Kidney capillary endothelial cell (primary cell): ENCODE data around the gene ARMC9.
A peak's percentile ranks its signal among the peaks of the same experiment; 100 is the strongest.
"Not testable (repeated sequence)": the region's sequence is repeated elsewhere in the genome, so short reads cannot be mapped to it uniquely, and the experiment has no call there.

Source experiments
- DNase-seq: peaks from one replicate; pipeline ENCODE4 v3.0.0-alpha.2; 2018; ENCODE audit warnings: low spot score

ARMC9 gene

DNA sequence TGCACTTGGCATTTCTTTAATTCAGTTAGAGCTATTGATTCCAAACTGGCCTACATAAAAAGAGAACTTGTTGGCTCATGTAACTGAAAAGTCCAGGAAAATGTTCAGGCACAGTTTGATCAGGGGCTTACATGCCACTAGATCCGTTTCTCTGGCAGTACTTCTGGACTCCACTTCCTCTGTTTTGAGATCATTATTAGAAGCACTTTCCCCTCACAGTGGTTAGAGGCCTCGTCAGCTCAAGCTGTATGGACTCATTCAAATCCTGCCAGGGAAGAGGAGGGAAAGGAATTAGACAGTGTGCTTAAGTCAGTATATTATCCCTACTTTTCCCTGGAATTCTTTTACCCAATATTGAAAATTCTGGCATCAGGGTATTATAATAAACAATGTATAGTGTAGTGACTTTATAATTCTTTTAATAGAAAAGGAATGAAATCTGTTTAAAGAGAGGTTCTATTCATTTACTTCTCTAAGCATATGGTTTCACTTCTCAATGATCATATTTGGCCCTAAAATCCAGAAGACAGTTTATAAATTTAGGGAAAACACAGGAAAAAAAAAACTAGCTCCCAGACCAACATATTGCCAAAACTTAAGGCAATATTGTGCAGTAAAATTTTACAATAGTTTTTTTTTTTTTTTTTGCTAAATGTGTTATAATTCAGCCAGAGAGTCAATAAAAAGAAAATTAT is 92.0 kb downstream of the ARMC9 start:
- no peak for DNase-seq

DNA sequence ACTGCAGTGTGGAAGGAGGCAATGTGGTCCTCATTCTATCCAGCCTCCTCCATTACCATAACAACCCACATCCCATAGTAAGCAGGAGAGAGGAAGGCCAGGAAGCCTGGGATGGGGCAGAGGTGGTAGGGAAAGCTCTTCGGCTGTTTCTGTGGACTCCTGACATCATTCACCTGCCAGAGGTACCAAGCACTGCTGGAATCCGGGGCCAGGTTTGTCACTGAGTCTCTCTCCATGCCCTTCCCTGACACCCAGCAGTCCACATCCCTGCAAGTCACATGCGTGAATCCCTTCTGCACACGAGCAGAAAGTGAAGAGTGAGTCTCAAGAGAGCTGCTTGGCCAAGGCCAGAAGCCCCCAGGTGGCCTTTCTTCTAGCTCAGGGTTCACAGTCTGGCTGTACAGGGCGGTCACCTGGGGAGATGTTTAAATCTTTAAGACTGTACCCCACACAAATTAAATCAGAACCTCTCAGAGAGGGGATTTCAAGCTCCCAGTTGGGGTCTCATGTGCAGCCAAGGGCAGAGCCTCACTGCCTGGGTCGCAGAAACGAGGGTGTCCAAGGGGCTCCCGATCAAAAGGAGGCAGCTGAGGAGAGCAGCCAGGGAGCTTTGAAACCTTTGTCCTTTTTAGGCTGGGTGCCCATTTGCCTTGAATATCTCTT is 94.2 kb downstream of the ARMC9 start:
- DNase-seq, result no peak

DNA sequence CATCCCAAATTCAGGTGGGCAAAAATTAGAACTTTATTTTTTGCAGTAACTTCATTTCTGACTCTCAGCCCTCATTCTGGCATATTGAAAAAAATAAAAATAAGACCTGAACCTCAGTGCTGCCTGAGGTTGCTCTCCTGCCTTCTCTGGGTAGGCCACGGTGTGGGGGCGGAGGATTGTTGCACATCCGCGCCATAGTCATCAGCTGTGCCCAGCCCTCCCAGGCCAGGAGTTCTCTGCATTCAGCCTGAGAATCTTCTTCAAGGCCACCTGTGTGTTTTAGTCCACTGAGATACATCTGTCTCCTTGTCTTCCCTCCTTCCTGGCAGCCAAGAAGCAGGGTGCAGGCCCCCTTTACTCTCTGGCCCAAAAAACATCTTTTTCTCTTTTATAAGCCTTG is 94.7 kb downstream of the ARMC9 start:
- DNase-seq, result no peak

DNA sequence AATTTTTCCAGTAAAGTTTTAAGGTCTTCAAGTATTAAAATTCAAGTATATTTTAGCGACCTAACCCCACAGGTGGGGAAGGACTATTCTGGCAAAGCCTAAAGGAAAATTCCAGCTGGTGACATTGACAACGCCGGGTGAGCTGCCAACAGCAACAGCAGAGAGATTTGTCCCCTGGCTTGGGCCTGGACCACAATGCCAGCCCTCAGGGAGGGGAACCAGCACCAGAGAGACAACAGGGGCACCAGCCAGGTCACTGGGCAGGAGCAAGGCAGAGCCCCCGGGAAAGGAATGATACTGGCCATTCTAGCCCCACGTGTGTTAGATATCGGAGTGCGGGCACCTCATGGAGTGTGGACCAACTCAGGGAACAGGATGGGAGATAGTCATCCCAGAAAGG is 95.7 kb downstream of the ARMC9 start:
- DNase-seq, result no peak

DNA sequence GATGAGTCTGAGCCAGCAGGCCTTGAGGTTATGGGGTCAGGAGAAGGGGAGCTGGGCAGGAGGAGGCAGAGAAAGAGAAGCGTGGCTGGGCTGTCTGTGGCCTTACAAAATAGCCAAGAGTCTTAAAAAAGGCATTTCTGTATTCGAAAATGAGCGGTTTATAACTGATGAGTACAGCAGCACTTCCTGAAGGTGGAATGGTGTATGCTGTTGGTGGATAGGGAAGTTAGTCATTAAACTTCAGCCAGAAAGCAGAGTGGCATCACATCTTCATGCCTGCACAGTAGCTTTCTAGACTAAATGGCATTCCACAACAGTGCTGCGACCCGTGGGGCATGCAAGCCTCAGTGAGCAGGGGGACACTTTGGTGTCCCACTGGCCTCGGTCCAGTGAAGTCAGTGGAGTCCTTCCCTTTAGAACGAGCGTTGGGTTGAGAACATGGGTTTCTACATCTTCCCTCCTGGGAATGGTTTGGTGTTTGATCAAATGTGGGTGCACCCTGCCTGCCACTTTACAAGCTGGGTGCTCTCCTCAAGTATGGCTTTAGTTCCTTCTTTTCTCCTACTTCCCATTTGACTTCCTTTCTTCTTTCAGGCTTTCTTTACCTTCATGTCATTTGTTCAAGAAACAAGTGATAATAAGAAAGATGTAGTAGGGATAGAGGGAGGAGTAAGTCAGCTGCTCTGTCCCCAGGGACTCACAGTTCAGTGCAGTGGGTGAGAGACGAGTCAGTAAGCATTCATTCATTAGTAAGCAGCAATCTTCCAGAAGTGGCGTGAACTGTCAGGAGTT is 96.3 kb downstream of the ARMC9 start:
- no peak for DNase-seq

DNA sequence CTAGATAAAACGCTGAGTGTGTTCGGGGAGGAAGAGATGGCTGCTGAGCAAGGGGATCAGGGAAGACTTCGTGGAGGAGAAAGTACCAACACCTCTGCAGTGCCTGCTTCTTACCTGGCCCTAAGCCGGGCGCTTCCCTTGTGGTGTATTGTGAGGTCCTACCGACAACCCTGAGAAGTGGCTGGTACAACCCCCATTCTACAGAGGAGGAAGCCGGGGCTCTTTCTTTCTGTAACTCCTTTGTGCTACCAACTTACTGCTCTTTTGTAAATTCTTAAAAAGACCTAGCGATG is 96.9 kb downstream of the ARMC9 start:
- DNase-seq, result no peak

DNA sequence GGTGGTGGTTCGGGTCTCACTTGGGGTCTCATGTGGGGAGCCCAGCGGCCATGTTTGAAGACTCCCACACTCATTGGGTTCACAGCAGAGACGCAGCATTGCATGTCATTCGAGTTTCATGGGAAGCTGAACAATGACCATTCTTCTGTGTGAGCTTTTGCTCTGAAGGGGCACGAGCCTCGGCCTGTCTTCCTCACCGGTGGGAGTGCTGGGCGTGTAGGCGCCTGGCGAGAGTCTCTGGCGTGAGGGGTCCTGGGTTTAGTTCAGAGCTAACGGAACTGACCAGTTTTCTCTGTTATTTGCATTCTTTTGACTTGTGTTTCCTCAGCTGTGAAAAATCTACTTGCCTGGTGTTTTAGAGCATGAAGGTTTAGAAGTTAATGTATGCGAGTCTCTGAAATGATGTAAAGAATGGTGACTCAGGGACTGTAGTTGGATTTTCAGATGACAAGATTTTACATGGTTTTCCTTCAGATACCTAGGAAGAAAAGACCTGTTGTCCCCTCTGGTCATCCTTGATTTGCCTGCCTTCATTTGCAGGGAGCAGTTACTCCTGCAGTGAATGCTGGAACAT is 98.1 kb downstream of the ARMC9 start:
- DNase-seq, result no peak

DNA sequence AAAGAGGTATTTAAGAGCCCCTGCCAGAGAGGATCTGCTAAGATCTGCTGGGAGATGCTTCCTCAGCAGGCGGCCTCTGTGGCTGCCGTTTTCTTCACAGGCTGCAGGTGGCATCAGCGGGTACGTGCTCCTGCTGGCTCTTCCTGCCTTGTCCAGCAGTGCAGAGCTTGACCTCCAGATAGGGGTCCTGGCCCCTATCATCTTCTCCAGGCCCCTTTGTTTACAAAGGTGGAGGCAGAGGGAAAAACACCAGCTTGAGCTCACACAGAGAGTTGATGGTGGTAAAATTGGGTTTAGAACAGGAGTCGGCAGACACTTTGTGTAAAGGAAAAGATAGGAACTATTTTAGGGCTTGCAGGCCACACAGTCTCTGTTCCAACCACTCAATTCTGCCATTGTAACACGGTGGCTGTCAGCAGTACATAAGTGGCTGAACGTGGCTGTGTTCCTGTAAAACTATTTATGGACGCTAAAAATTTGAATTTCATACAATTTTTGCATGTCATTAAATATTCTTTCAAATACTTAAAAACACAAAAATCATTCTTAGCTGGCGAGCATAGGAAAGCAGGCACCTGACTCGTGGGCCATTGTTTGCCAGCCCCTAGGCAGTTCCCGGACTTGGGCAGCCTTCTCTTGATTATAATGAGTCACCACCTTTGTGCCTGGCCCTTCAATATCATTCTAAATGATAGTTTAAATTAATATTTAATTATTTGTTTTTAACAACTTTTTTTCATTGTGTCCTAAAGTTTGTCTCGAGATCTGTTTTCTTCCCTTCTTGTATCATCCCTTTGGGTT is 98.9 kb downstream of the ARMC9 start:
- DNase-seq, result peak; percentile 49

DNA sequence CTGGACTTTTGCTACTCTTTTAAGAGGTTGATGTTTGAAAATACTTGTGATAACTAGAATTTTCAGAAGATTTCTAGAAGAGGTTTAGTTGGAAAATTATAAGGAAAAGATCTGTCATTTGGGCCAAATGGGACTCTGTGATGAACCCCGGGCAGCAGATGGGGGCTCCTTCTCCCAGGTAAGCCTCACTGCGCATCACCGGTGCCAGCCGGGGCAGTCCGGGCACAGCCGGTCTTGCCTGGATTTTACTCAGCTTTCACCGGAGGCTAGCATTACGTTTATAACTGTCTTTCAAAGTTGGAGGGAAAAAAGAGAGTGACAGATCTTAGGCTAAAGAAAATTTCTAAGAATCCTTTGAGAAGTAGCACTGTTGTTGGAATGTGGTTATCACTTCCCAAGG is 99.7 kb downstream of the ARMC9 start:
- DNase-seq, result no peak

DNA sequence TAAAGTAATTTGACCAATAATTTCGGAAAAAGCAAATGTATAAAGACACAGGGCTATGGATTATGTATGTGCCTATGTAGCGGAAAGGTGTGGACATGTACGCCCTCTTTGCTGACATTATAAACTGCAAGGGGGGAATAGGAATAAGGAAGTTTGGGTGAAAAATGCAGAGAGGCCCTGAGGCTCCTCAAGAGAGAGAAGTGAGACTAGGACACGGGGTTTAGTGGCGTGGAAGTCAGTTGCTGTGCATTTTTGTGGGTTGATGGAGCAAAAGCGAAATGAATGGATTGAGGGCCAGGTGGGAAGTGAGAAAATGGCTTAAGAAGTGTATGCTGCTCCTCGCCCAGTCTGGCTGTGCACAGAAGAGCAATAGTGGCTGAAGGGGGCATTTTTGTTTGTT is 100.8 kb downstream of the ARMC9 start:
- DNase-seq, result no peak

DNA sequence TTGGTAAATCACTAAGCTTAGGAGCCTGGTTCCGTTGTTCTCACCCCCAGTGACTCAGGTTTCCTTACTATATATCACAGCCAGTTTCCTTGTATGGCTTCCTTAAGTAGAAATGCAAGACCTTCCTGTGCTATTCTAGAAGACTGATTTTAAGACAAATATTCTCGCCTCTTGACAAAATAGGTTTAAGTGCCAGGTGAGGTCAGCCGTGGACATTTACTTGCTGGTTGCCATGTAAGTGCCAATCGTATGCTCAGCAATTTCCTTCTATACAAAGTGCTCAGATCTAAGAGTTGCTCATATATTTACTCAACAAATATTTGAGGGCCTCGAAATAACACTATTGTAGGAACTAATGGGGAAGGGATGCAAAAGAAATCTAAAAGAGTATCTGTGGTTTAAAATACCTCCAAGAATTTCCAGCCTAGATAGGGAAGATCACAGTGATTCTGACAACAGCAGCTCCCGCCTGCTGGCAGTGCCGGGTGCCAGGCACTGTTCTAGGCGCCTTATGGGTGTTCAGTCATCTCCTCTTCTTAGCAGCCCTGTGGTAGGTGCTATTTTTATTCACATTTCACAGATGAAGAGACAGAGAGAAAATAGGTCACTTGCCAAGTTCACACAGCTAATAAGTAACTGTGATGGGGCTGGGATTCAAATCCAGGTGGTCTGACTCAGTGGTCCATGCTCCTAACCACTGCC is 101.7 kb downstream of the ARMC9 start:
- DNase-seq, result peak; percentile 69

DNA sequence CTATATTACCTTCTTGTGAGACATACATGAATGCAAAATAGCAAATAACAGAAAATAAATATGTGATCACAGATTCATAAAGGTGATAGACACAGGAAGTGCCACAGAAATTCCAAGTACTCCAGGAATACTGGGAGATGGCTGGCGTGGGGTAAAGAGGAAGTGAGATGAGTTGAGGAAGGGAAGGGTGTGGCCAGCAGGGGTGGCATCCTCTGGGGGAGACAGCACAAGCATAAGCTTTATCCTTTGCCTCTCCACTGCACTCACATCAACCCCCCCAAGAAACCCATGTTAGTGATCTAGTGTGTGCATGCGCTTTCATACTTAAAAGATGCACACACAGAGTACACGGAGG is 102.3 kb downstream of the ARMC9 start:
- no peak for DNase-seq

DNA sequence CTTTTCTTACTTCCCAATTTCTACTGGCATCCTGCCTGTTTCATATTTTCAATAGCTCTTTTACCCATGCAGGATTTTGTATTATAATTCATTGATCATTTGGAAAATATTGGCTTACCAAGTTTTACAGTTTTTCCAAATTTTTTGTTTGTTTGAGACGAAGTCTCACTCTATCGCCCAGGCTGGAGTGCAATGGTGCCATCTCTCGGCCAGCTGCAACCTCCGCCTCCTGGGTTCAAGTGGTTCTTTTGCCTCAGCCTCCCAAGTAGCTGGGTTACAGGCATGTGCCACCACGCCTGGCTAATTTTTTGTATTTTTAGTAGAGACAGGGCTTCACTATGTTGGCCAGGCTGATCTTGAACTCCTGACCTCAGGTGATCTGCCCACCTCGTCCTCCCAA is 105.8 kb downstream of the ARMC9 start:
- not testable (repeated sequence) for DNase-seq

DNA sequence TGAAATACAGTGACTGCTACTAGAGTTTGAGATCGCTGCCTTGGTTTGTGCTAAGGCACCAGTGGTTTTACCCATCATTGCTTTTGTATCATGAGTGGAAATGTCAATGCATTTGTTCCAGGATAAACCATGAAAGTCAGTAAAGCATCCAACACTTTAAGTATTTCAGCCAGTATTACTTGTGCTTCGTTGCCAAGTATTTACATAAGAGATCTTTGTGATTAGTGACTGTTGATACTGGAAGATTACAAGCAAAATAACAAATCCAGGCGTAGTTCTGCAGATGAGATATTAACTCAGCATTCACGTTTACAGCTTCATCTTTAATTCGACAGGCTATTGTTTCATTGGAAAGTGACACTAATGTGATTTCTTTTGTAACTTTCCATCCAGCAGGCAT is 106.8 kb downstream of the ARMC9 start:
- DNase-seq, result no peak

DNA sequence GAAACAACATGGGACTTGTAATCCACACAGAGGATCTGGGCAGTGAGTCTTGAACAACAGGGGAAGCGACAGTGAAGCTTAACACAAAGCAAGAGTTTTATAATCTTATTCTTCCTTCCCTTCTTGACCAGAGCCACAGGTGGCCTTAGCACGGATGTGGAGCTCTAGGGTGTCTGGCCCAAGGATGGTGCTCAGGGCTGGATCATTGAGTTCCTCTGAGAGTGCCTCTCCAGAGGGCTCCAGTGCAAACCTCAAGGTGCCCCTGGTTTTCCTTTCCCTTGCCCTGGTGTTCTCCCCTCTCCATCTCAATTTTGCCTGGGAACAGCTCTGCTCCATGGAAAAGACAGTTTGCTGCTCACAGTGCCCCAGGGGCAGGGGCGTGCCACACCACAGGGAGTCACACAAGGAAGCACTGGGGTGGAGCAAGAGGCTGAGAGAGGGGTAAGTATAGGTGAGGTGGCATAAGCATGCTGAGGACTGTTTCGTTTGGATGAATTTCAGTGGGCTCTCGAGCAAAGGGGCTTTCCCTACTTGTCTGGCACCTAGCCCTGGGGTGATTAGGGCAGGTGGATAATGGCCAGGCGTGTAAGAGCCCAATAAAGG is 108.5 kb downstream of the ARMC9 start:
- DNase-seq, result no peak

DNA sequence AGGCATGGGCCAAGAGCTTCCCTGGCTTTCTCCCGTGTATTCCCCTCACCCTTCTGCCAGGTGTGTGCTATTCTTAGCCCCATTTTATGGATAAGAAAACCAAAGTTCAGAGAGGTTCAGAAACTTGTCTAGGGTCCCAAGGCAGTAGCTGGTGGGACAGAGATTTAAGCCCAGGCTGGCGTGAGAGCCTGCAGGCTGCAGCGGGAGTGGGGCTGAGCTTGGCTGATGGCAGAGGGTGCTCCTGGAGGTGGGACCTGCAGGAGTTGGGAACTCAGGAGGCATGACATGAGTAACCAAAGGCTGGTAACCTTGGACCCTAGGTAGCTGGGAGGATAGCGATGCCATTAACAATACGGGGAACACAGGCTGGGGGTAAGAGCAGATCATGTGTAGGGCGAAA is 109.8 kb downstream of the ARMC9 start:
- no peak for DNase-seq

DNA sequence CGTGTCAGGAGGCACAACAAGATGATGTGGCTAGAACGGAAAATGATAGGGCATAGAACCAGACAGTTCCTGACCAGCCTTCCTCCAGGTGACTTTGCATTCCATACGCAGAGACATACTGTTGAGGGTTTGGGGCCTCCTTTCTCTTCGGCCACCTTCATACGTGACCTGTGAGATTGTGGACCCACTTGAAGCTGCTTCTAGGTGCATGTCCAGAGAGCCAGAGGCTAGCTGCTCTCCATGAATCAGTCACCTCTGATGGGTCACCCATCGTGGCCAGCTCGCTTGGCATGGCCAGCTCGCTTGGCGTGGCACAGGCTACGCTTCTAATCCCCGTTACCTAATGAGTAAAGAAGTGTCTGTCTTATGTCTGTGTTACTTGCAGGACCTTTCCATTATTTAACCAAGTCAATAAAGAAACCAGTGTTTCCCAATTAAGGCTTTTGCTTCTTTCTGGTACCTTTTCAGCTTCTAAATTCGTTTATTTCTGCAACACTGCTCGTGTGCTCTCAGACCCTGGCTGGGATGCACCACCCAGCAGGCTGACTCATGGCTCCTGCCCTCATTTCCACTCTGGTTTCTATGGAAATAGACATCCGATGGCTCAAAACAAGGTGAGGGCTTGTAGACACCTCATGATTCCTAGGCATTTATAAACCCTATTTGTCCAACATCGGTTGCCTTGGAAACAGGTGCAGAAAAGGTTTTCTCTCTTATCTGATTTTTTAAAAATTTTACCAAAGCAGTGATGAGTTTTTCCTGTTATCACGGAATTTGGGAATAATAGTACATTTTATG is 110.4 kb downstream of the ARMC9 start:
- no peak for DNase-seq

DNA sequence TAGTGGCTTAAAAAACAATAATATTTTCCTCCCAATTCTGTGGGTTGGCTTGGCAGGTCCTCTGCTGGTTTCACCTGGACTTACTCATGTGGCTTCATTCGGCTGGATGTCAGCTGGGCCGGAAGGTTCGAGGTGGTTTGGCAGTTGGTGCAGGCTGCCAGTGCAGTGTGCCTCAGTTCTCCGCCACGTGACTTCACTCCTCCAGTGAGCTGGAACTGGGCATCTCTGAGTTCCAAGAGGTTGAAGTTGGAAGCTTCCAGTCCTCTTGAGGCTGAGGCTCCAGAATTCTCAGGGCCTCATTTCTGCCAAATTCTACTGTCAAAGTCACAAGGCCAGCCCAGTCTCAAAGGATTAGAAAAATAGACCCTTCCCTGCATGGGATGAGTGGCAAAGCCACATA is 113.6 kb downstream of the ARMC9 start:
- no peak for DNase-seq

DNA sequence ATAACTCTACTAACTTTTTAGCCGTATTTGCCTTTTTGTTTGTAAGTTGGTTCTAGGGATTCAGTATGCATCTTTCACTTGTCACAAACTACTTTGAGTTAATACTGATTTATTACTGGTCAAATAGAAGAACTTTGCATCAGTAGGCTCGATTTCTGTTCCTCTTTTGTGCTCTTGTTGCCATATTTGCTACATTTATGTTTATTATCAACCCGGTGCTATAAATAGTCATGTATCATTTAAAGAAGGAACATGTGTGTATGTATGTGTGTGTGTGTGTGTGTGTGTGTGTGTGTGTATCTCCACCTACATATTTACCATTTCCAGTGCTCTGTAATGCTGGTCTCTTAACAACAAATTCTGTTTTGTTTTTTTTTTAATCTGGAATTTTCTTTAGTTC is 117.5 kb downstream of the ARMC9 start:
- no peak for DNase-seq

DNA sequence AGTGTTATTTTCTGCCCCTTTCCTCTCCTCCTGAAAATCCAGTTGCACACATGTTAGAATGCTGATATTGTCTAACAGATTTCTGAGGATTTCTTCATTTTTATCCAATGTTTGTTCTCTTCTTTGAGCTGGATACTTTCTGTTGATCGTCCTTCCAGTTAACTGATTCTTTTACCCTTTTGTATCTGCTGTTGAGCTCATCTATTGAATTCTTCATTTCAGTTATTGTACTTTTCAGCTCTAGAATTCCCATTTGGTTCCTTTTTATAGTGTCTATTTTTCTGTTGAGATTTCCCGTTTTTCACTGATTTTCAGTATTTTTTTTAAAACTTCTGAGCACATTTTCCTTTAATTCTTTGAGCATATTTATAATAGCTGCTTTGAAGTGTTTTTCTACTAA is 119.1 kb downstream of the ARMC9 start:
- DNase-seq, result no peak

DNA sequence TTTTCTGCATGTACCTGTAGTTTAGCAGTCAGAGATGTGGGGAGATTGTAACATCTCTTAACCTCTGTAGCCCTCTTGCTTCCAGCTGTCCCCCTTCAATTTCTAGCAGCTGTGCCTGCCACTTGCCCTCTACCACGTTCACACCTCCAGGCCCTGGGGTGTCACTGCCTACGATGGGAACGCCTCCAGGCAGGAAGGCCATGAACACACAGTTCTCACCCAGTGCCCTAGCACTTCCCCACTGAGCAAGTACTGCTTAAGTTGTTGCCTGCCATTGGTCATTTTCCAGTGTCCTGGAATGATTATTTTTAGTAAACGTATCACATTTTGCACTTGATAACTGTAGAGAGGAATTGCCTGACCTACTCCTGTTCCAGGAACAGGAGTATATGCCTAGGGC is 120.0 kb downstream of the ARMC9 start:
- DNase-seq, result no peak
